Adrenal gland (tissue), 5 donors: ENCODE results near the gene FASTK.

Experiments
- CTCF ChIP-seq, 6 experiments: fragments of 450-650 bp in 4 of 6; fragments of 200-600 bp in 2 of 6; sonication (generic) in 1 of 6; IDR thresholded peaks; 1 replicate in 5 of 6; 2 replicates in 1 of 6; pipeline versions ENCODE4 v1.5.1 to v1.8.0; 2016 to 2021; ENCODE audit warnings: antibody characterized with exemption in 6 of 6, mild to moderate bottlenecking in 2 of 6, moderate library complexity in 1 of 6
- POLR2A ChIP-seq, 2 donors: fragments of 450-650 bp; IDR thresholded peaks; one replicate each; pipeline ENCODE4 v1.6.1; 2017; ENCODE audit warnings: antibody characterized with exemption in 2 of 2, mild to moderate bottlenecking in 2 of 2, moderate library complexity in 1 of 2
- donor health status: DM: no; HTN: no; CAD: no.

- TF ChIP-seq CTCF (IDR thresholded peaks at IDR 0.05) = no peak
- TF ChIP-seq POLR2A (IDR thresholded peaks at IDR 0.05) = no peak
Measured at GRCh38 chr7:151032936-151033863, 47.4 kb downstream of the FASTK start.
